Natural killer cell (primary cell): Measurements from ENCODE around the gene SLC12A5. TPM values are rescaled to one million over a fixed set of nuclear protein-coding genes. Genes with fewer than 3 reads are reported as not detected.

Source experiments
- ATAC-seq, 3 donors: fragments of 150-1000 bp in 2 of 3; fragments of 200-7000 bp in 1 of 3; cut with Tn5 transposase; 1 replicate in 1 of 3; 2 replicates in 2 of 3; pipeline ENCODE4 v1.10.0; 2021; ENCODE audit warnings: mild to moderate bottlenecking in 2 of 3, moderate library complexity in 2 of 3
- DNase-seq, 2 donors: peaks; one replicate each; pipeline versions ENCODE4 v3.0.0 to v3.0.0-alpha.2; 2013 to 2021; ENCODE audit warnings: mixed read lengths in 1 of 2
- H3K27ac ChIP-seq: one replicate; pipeline ENCODE4 v1.5.1; 2013; ENCODE audit warnings: mild to moderate bottlenecking, low read length
- H3K27me3 ChIP-seq: one replicate; pipeline ENCODE4 v1.6.1; 2013; ENCODE audit warnings: low read length; ENCODE audit not compliant: control insufficient read depth, insufficient read depth
- H3K36me3 ChIP-seq: one replicate; pipeline ENCODE4 v1.6.1; 2013; ENCODE audit warnings: low read length; ENCODE audit not compliant: control insufficient read depth, insufficient read depth
- H3K4me1 ChIP-seq: one replicate; pipeline ENCODE4 v1.6.1; 2013; ENCODE audit warnings: low read length; ENCODE audit not compliant: control insufficient read depth, insufficient read depth
- H3K4me3 ChIP-seq: one replicate; pipeline ENCODE4 v1.5.1; 2013; ENCODE audit warnings: low read length
- H3K9me3 ChIP-seq: one replicate; pipeline ENCODE4 v1.6.1; 2013; ENCODE audit warnings: low read length; ENCODE audit not compliant: control insufficient read depth, insufficient read depth
- H3K27ac Mint-ChIP-seq, 2 donors: one replicate each; pipeline ENCODE4 v1.8.0; 2022; ENCODE audit warnings: mild to moderate bottlenecking in 2 of 2, mixed read lengths in 2 of 2, moderate library complexity in 1 of 2
- H3K27me3 Mint-ChIP-seq, 2 donors: one replicate each; pipeline ENCODE4 v1.8.0; 2022; ENCODE audit warnings: low read depth in 2 of 2, mixed read lengths in 2 of 2
- H3K36me3 Mint-ChIP-seq: one replicate; pipeline ENCODE4 v1.8.0; 2022; ENCODE audit warnings: mixed read lengths
- H3K4me1 Mint-ChIP-seq, 2 donors: one replicate each; pipeline ENCODE4 v1.8.0; 2022; ENCODE audit warnings: mixed read lengths in 2 of 2
- H3K4me3 Mint-ChIP-seq: one replicate; pipeline ENCODE4 v1.8.0; 2022; ENCODE audit warnings: mild to moderate bottlenecking, moderate library complexity, mixed read lengths
- H3K9me3 Mint-ChIP-seq, 2 donors: one replicate each; pipeline ENCODE4 v1.8.0; 2022; ENCODE audit warnings: mixed read lengths in 2 of 2
- CTCF ChIP-seq: fragments of 200-600 bp; IDR thresholded peaks from one replicate; pipeline ENCODE4 v1.8.0; 2022; ENCODE audit warnings: antibody characterized with exemption
- WGBS: methylation state at CpG from one replicate; pipeline ENCODE4 v1.1.7; 2013; ENCODE audit warnings: missing lambda C conversion rate; ENCODE audit not compliant: insufficient coverage; 5-methylcytosine and 5-hydroxymethylcytosine counted together
- intact Hi-C: fragments of 100-400 bp; cut with micrococcal nuclease; formaldehyde crosslinking; loops from one replicate; pipeline ENCODE4 v1.14.2; 2022
- total RNA-seq, 4 donors: library from RNA; stranded (reverse); fragments of 120-200 nt in 1 of 4; gene quantifications; one replicate each; pipeline versions ENCODE4 v1.2.3 to v1.2.4, GENCODE V29; 2013 to 2022

Gene SLC12A5
- total RNA-seq, 3 donors from 2014 or later (not counting 1 experiment from before 2014, with no cell fraction given): 0.85 TPM; not detected in 2

GRCh38 chr20:46001498-46001897 is 27.5 kb upstream of the SLC12A5 start:
- no peak for TF ChIP-seq CTCF
- Mint-ChIP-seq H3K4me1 (peaks cover 43 to 47% of the 10 kb centered on the region in 2 donors), H3K27me3 (peaks cover 10 to 19% of the 10 kb centered on the region in 2 donors), H3K4me3 (no peak overlapping the region), H3K9me3 (no peaks in the 10 kb centered on the region), H3K36me3 (no peaks in the 10 kb centered on the region), H3K27ac (no peak overlapping the region)
- 95% methylated on average over 5 of the region's 5 CpGs for WGBS
- Histone ChIP-seq H3K36me3 (no peaks in the 10 kb centered on the region), H3K9me3 (no peaks in the 10 kb centered on the region), H3K27me3 (no peaks in the 10 kb centered on the region), H3K27ac (no peak overlapping the region), H3K4me1 (peaks cover 63% of the 10 kb centered on the region), H3K4me3 (no peak overlapping the region)
- intact Hi-C loops: no loop called here
- DNase-seq (no peak), ATAC-seq (no peak)

- H3K27me3 Mint-ChIP-seq: peaks cover 7 to 19% of the 10 kb centered on the region in 2 donors
- H3K4me1 Mint-ChIP-seq: peaks cover 46 to 50% of the 10 kb centered on the region in 2 donors
- no peaks in the 10 kb centered on the region for H3K9me3 ChIP-seq
- no peaks in the 10 kb centered on the region for H3K36me3 Mint-ChIP-seq
- no peak overlapping the region for H3K4me3 ChIP-seq
- H3K27ac Mint-ChIP-seq: no peak overlapping the region
- H3K4me3 Mint-ChIP-seq: no peak overlapping the region
- no peaks in the 10 kb centered on the region for H3K9me3 Mint-ChIP-seq
- H3K27ac ChIP-seq: no peak overlapping the region
- DNase-seq: no peak
- H3K4me1 ChIP-seq: peaks cover 64% of the 10 kb centered on the region
- no peak for TF ChIP-seq CTCF
- ATAC-seq: no peak
- no peaks in the 10 kb centered on the region for H3K36me3 ChIP-seq
- WGBS: 92% methylated on average over 2 of the region's 3 CpGs
- intact Hi-C loops: no loop called here
- no peaks in the 10 kb centered on the region for H3K27me3 ChIP-seq
Observed at GRCh38 chr20:46002008-46002407, 27.0 kb upstream of the SLC12A5 start.

GRCh38 chr20:46004187-46004586 is 24.8 kb upstream of the SLC12A5 start:
- ATAC-seq (no peak), DNase-seq (no peak)
- no peaks in the 10 kb centered on the region for H3K9me3 Mint-ChIP-seq
- H3K4me1 ChIP-seq: peaks cover 67% of the 10 kb centered on the region
- H3K4me3 Mint-ChIP-seq: peak overlapping the region; percentile 85
- no peak overlapping the region for H3K27ac ChIP-seq
- no peaks in the 10 kb centered on the region for H3K9me3 ChIP-seq
- H3K27me3 ChIP-seq: peaks cover 6% of the 10 kb centered on the region
- no peaks in the 10 kb centered on the region for H3K36me3 Mint-ChIP-seq
- intact Hi-C loops: no loop called here
- no peaks in the 10 kb centered on the region for H3K36me3 ChIP-seq
- H3K27me3 Mint-ChIP-seq: peaks cover 7 to 17% of the 10 kb centered on the region in 2 donors
- peak overlapping the region; percentile 45 to 85 for H3K27ac Mint-ChIP-seq
- H3K4me3 ChIP-seq: no peak overlapping the region
- no peak for TF ChIP-seq CTCF
- WGBS: 51% methylated on average over 4 of the region's 4 CpGs
- peaks cover 55 to 64% of the 10 kb centered on the region in 2 donors for H3K4me1 Mint-ChIP-seq

GRCh38 chr20:46004889-46005473 is 24.0 kb upstream of the SLC12A5 start:
- peaks cover 58 to 64% of the 10 kb centered on the region in 2 donors for H3K4me1 Mint-ChIP-seq
- Histone ChIP-seq H3K27ac (peak overlapping the region; percentile 23), H3K9me3 (no peaks in the 10 kb centered on the region), H3K27me3 (peaks cover 11% of the 10 kb centered on the region), H3K36me3 (no peaks in the 10 kb centered on the region), H3K4me3 (no peak overlapping the region), H3K4me1 (peaks cover 70% of the 10 kb centered on the region)
- peak overlapping the region; percentile 85 for H3K4me3 Mint-ChIP-seq
- TF ChIP-seq CTCF: no peak
- intact Hi-C loops: no loop called here
- H3K9me3 Mint-ChIP-seq: no peaks in the 10 kb centered on the region
- peak overlapping the region; percentile 76 to 85 for H3K27ac Mint-ChIP-seq
- peaks cover 8 to 23% of the 10 kb centered on the region in 2 donors for H3K27me3 Mint-ChIP-seq
- 2% methylated on average over 3 of the region's 3 CpGs for WGBS
- DNase-seq: peak in 1 of 2 donors; percentile 72
- ATAC-seq: peak; percentile 40 to 72 (median 62)
- H3K36me3 Mint-ChIP-seq: no peaks in the 10 kb centered on the region
